ENCODE results near the gene HECW1.
"Not testable (repeated sequence)": the region's sequence is repeated elsewhere in the genome, so short reads cannot be mapped to it uniquely, and the experiment has no call there.

The HECW1 gene

DNA sequence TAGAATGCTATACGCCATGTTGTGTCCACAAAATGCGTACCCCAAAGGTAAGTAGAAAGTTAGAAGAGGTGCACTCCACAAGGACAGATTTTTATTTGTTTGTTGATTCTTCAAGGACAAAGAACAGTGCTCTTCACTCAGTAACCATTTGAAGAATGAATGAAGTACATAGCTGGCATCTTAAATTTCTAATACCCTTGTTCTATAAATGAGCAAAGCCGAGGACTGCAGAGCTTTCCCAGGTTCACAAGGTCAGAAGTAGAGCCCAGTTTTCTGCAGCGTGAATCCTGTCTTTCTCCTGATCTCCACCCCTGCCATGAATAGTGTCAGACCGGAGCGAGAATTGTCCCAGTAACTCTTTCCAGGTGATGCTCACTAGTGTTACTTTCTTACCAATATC is 9.5 kb downstream of the HECW1 start:
- no peaks in the 10 kb centered on the region for H3K9me3 ChIP-seq (ENCODE audit: control insufficient read depth in 1 of 2, low read length in 2 of 2)
- H3K27ac ChIP-seq (ENCODE audit: low read depth, low read length): no peak overlapping the region
- H3K4me3 ChIP-seq (ENCODE audit: low read depth in 1 of 2, low read length in 2 of 2): no peak overlapping the region
- no peaks in the 10 kb centered on the region for H3K36me3 ChIP-seq (ENCODE audit: control insufficient read depth in 1 of 2, insufficient read depth in 2 of 2, low read length in 2 of 2)
- peaks cover 3 to 15% of the 10 kb centered on the region in 2 donors for H3K27me3 ChIP-seq (ENCODE audit: control insufficient read depth in 1 of 2, insufficient read depth in 2 of 2, low read length in 2 of 2)
- no peak overlapping the region for H3K9ac ChIP-seq (ENCODE audit: low read depth in 1 of 2, low read length in 2 of 2)
- H3K4me1 ChIP-seq (ENCODE audit: control insufficient read depth in 1 of 2, insufficient read depth in 2 of 2, low read length in 2 of 2): no peaks in the 10 kb centered on the region

DNA sequence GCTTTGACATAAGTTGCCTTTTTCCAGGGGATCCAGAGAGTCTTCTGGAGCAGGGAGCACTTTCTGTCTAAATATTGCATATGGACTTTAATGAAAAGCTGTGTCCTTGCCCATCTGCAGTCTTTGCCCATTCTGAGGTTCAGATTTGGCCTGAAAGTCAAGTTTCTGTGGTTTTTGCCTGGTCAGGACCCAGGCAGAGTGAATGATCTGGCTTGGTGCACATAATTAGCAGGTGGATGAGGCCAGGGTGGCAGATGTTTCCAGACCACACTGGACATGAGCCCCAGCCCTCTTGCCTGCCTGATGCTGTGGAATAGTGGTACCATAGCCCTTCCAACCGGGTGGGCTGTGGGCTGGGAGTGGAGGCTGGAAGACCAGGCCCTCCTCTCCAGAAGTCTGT is 11.0 kb downstream of the HECW1 start:
- H3K4me1 ChIP-seq (ENCODE audit: control insufficient read depth in 1 of 2, insufficient read depth in 2 of 2, low read length in 2 of 2): no peaks in the 10 kb centered on the region
- H3K4me3 ChIP-seq (ENCODE audit: low read depth in 1 of 2, low read length in 2 of 2): no peak overlapping the region
- H3K27me3 ChIP-seq (ENCODE audit: control insufficient read depth in 1 of 2, insufficient read depth in 2 of 2, low read length in 2 of 2): peaks cover 3 to 9% of the 10 kb centered on the region in 2 donors
- H3K27ac ChIP-seq (ENCODE audit: low read depth, low read length): no peak overlapping the region
- H3K9me3 ChIP-seq (ENCODE audit: control insufficient read depth in 1 of 2, low read length in 2 of 2): no peaks in the 10 kb centered on the region
- H3K36me3 ChIP-seq (ENCODE audit: control insufficient read depth in 1 of 2, insufficient read depth in 2 of 2, low read length in 2 of 2): no peaks in the 10 kb centered on the region
- no peak overlapping the region for H3K9ac ChIP-seq (ENCODE audit: low read depth in 1 of 2, low read length in 2 of 2)

DNA sequence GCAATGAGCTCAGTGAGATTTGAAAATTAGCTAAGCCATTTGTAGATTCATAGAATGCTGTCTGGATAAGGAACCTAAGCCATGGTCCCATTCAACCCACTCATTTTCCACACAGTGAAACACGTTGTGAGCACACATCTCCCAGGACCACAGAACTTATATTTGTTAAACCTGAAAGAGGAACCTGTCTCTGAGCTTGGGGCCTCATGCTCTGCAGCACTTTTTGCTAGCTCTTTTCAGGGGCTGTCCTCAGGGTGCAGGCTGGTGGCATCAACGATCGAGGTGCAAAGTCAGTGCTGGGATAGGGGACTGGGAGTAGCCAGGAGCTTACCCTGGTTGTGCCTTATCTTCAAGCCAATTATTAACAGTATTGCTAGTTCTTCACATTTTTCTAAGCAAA is 11.9 kb downstream of the HECW1 start:
- Histone ChIP-seq H3K4me3 (ENCODE audit: low read depth in 1 of 2, low read length in 2 of 2) (no peak overlapping the region), H3K36me3 (ENCODE audit: control insufficient read depth in 1 of 2, insufficient read depth in 2 of 2, low read length in 2 of 2) (no peaks in the 10 kb centered on the region), H3K9ac (ENCODE audit: low read depth in 1 of 2, low read length in 2 of 2) (no peak overlapping the region)

DNA sequence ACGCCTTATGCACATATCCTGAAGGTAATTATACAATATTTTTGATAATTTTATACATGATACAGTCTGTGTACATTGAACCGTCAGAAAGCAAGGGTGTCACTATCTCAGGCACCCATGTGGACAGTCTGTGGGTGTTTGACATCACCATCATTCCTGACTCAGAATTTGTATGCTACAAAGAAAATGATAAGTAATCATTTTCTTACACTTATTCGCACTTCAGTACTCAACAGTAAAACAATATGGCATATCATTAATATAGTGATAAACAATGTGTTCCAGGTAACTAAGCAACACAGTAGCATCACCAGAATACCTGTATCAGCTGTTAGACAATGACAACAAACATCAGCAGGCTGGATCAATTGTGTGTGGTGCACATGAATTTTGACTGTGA is 17.9 kb downstream of the HECW1 start:
- Histone ChIP-seq H3K4me3 (ENCODE audit: low read depth in 1 of 2, low read length in 2 of 2) (no peak overlapping the region), H3K36me3 (ENCODE audit: control insufficient read depth in 1 of 2, insufficient read depth in 2 of 2, low read length in 2 of 2) (no peaks in the 10 kb centered on the region), H3K27me3 (ENCODE audit: control insufficient read depth in 1 of 2, insufficient read depth in 2 of 2, low read length in 2 of 2) (no peaks in the 10 kb centered on the region), H3K9me3 (ENCODE audit: control insufficient read depth in 1 of 2, low read length in 2 of 2) (no peaks in the 10 kb centered on the region), H3K9ac (ENCODE audit: low read depth in 1 of 2, low read length in 2 of 2) (no peak overlapping the region), H3K27ac (ENCODE audit: low read depth, low read length) (no peak overlapping the region), H3K4me1 (ENCODE audit: control insufficient read depth in 1 of 2, insufficient read depth in 2 of 2, low read length in 2 of 2) (no peaks in the 10 kb centered on the region)

More for the DNA sequence above, 11.9 kb downstream of the HECW1 start:
- Histone ChIP-seq H3K4me1 (ENCODE audit: control insufficient read depth in 1 of 2, insufficient read depth in 2 of 2, low read length in 2 of 2) (no peaks in the 10 kb centered on the region), H3K27ac (ENCODE audit: low read depth, low read length) (no peak overlapping the region), H3K27me3 (ENCODE audit: control insufficient read depth in 1 of 2, insufficient read depth in 2 of 2, low read length in 2 of 2) (peaks cover 3% of the 10 kb centered on the region in 2 donors), H3K9me3 (ENCODE audit: control insufficient read depth in 1 of 2, low read length in 2 of 2) (no peaks in the 10 kb centered on the region)

DNA sequence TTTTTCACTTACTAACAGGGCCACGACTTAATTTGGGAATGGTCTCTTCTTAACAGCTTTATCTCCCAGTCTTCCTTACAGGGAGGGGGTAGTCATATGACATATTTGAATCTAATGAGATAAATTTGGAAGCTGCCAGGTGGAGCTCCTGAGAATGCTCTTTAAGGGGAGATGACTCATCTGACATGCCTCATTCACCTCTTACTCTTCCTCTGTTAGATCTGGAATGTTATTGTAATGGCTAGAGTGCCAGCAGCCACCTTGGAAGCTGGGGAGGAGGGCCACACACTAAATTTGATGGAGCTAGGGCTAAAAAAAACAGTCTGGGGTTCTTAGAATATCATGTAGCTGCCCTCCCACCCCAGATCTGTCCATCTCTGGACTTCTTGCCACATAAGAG is 22.7 kb downstream of the HECW1 start:
- H3K4me3 ChIP-seq (ENCODE audit: low read depth in 1 of 2, low read length in 2 of 2): no peak overlapping the region
- H3K27ac ChIP-seq (ENCODE audit: low read depth, low read length): no peak overlapping the region
- no peaks in the 10 kb centered on the region for H3K9me3 ChIP-seq (ENCODE audit: control insufficient read depth in 1 of 2, low read length in 2 of 2)

DNA sequence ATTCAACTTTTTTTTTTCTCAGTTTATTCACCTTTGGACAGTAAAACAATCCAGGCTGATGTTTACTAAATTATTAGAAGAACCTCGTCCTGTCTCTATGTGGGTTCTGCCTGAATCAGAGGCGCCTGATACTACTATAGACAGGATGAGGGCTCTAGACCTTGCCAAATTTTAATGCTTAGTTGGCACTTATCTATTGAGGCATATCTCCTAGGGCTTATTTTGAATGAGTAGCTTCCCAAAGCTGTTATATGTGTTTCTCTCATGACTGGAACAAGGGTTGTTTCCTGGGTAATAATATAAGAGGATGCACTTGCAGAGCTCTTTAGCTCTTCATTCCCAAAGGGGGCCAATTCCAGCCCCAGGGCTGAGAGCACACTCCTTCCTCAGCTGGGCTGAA is 23.6 kb downstream of the HECW1 start:
- no peaks in the 10 kb centered on the region for H3K4me1 ChIP-seq (ENCODE audit: control insufficient read depth in 1 of 2, insufficient read depth in 2 of 2, low read length in 2 of 2)
- H3K36me3 ChIP-seq (ENCODE audit: control insufficient read depth in 1 of 2, insufficient read depth in 2 of 2, low read length in 2 of 2): no peaks in the 10 kb centered on the region
- H3K4me3 ChIP-seq (ENCODE audit: low read depth in 1 of 2, low read length in 2 of 2): no peak overlapping the region

More for the DNA sequence above, 22.7 kb downstream of the HECW1 start:
- Histone ChIP-seq H3K27me3 (ENCODE audit: control insufficient read depth in 1 of 2, insufficient read depth in 2 of 2, low read length in 2 of 2) (no peaks in the 10 kb centered on the region), H3K36me3 (ENCODE audit: control insufficient read depth in 1 of 2, insufficient read depth in 2 of 2, low read length in 2 of 2) (no peaks in the 10 kb centered on the region), H3K9ac (ENCODE audit: low read depth in 1 of 2, low read length in 2 of 2) (no peak overlapping the region), H3K4me1 (ENCODE audit: control insufficient read depth in 1 of 2, insufficient read depth in 2 of 2, low read length in 2 of 2) (no peaks in the 10 kb centered on the region)

DNA sequence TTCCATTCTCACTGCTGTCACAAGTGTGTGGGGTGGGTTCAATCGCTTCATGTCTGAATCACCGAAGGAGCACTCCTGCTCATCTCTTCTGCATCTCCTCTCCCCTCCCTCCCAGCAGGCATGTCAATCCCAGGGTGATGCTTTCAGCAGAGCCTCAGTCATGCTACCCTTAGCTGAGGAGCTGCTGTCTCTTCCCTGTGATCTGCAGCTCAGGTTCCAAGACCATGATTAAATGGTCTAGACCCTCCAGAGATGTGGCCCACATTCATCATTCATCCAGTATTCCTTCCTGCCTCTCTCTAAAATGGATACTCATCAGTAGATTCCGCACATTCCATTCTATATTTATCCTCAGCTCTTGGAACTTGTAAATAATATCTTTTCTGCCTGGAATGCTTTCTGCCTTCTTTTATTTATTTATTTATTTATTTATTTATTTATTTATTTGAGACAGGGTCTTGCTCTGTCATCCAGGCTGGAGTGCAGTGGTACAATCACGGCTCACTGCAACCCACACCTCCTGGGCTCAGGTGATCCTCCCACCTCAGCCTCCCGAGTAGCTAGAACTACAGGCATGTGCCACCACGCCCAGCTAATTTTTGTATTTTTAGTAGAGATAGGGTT is 24.8 kb downstream of the HECW1 start:
- not testable (repeated sequence) for H3K4me1 ChIP-seq (ENCODE audit: control insufficient read depth in 1 of 2, insufficient read depth in 2 of 2, low read length in 2 of 2); H3K9me3 ChIP-seq (ENCODE audit: control insufficient read depth in 1 of 2, low read length in 2 of 2); H3K36me3 ChIP-seq (ENCODE audit: control insufficient read depth in 1 of 2, insufficient read depth in 2 of 2, low read length in 2 of 2); H3K27me3 ChIP-seq (ENCODE audit: control insufficient read depth in 1 of 2, insufficient read depth in 2 of 2, low read length in 2 of 2); H3K27ac ChIP-seq (ENCODE audit: low read depth, low read length); H3K9ac ChIP-seq (ENCODE audit: low read depth in 1 of 2, low read length in 2 of 2); H3K4me3 ChIP-seq (ENCODE audit: low read depth in 1 of 2, low read length in 2 of 2)

More for the DNA sequence above, 23.6 kb downstream of the HECW1 start:
- no peaks in the 10 kb centered on the region for H3K9me3 ChIP-seq (ENCODE audit: control insufficient read depth in 1 of 2, low read length in 2 of 2)
- H3K27ac ChIP-seq (ENCODE audit: low read depth, low read length): no peak overlapping the region
- no peak overlapping the region for H3K9ac ChIP-seq (ENCODE audit: low read depth in 1 of 2, low read length in 2 of 2)
- no peaks in the 10 kb centered on the region for H3K27me3 ChIP-seq (ENCODE audit: control insufficient read depth in 1 of 2, insufficient read depth in 2 of 2, low read length in 2 of 2)

DNA sequence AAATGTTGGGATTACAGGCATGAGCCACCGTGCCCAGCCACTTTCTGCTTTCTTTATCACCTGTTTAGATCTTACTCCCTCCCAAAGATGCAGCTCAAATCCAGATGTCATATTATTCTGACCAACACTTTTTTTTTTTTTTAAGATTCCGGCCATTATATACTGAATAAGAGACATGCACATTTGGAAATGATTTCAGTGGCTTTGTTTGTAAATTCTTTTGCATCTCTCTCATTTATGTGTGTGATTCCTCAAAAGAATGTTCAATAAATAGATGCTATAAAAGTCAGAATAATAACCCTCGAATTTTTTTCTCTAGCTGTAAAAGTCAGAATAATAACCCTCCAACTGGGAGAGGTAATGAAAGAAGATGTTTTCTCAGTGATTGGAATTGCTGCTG is 25.4 kb downstream of the HECW1 start:
- Histone ChIP-seq H3K27me3 (ENCODE audit: control insufficient read depth in 1 of 2, insufficient read depth in 2 of 2, low read length in 2 of 2) (no peaks in the 10 kb centered on the region), H3K9me3 (ENCODE audit: control insufficient read depth in 1 of 2, low read length in 2 of 2) (no peaks in the 10 kb centered on the region), H3K27ac (ENCODE audit: low read depth, low read length) (no peak overlapping the region), H3K4me3 (ENCODE audit: low read depth in 1 of 2, low read length in 2 of 2) (no peak overlapping the region), H3K9ac (ENCODE audit: low read depth in 1 of 2, low read length in 2 of 2) (no peak overlapping the region), H3K4me1 (ENCODE audit: control insufficient read depth in 1 of 2, insufficient read depth in 2 of 2, low read length in 2 of 2) (no peaks in the 10 kb centered on the region), H3K36me3 (ENCODE audit: control insufficient read depth in 1 of 2, insufficient read depth in 2 of 2, low read length in 2 of 2) (no peaks in the 10 kb centered on the region)

DNA sequence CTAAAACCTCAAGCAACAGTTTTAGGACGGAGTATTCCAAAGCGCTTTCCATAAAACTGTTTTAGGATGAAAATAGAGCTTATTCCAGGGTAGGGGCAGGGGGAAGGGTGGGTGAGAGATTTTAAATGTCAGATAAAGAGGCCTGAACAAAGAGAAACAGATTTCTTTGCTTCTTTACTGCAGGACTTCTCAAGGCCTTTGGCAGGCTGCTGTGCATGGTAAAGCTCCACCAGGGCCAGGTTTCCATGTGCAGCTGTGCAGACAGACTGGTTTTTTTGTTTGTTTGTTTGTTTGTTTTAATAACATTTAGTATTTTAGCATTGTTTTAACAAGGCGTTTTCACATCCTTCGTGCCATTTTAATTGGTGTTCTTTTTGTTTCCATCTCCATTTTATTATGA is 26.3 kb downstream of the HECW1 start:
- Histone ChIP-seq H3K36me3 (ENCODE audit: control insufficient read depth in 1 of 2, insufficient read depth in 2 of 2, low read length in 2 of 2) (no peaks in the 10 kb centered on the region), H3K27ac (ENCODE audit: low read depth, low read length) (no peak overlapping the region), H3K27me3 (ENCODE audit: control insufficient read depth in 1 of 2, insufficient read depth in 2 of 2, low read length in 2 of 2) (no peaks in the 10 kb centered on the region), H3K4me1 (ENCODE audit: control insufficient read depth in 1 of 2, insufficient read depth in 2 of 2, low read length in 2 of 2) (no peaks in the 10 kb centered on the region), H3K4me3 (ENCODE audit: low read depth in 1 of 2, low read length in 2 of 2) (no peak overlapping the region), H3K9ac (ENCODE audit: low read depth in 1 of 2, low read length in 2 of 2) (no peak overlapping the region), H3K9me3 (ENCODE audit: control insufficient read depth in 1 of 2, low read length in 2 of 2) (no peaks in the 10 kb centered on the region)

DNA sequence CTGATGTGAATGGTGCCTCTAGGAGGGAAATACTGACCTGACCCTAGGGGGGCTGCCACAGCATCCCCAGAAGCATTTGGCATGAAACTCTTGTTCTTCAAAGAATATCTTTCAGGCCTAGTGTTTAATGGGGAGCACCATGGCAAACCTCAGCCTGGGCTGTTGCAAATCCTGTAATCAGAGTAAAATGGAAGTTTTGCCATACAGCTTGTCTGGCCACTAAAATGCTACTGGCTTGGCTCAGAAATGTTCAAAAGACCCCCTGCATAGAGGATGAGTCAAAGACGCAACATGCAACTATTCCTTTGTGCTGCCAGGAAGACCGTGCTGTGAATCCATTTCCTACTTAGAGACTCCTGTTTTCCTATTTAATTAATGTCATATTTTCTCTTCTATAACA is 26.7 kb downstream of the HECW1 start:
- Histone ChIP-seq H3K9ac (ENCODE audit: low read depth in 1 of 2, low read length in 2 of 2) (no peak overlapping the region), H3K9me3 (ENCODE audit: control insufficient read depth in 1 of 2, low read length in 2 of 2) (no peaks in the 10 kb centered on the region), H3K27me3 (ENCODE audit: control insufficient read depth in 1 of 2, insufficient read depth in 2 of 2, low read length in 2 of 2) (no peaks in the 10 kb centered on the region), H3K4me1 (ENCODE audit: control insufficient read depth in 1 of 2, insufficient read depth in 2 of 2, low read length in 2 of 2) (no peaks in the 10 kb centered on the region), H3K4me3 (ENCODE audit: low read depth in 1 of 2, low read length in 2 of 2) (no peak overlapping the region), H3K36me3 (ENCODE audit: control insufficient read depth in 1 of 2, insufficient read depth in 2 of 2, low read length in 2 of 2) (no peaks in the 10 kb centered on the region), H3K27ac (ENCODE audit: low read depth, low read length) (no peak overlapping the region)

DNA sequence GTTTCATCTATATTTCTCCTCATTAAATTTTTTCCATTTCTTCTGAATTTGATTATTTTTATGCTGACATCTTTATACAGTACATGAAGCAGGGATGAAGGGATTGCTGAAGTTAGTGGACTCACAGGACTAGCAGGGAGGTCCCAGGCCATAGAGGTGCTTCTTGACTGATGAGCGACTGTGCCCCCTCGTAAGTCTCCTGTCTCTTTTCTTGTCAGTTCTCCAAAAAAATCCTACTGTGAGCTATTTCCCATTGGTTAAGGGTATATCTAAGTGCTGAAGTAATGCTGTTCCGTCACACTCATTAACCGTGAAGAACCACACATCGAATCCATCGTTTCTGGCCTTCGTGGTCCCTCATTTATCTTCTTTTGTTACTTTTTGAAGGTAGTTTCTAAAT is 27.7 kb downstream of the HECW1 start:
- Histone ChIP-seq H3K9me3 (ENCODE audit: control insufficient read depth in 1 of 2, low read length in 2 of 2) (no peaks in the 10 kb centered on the region), H3K4me3 (ENCODE audit: low read depth in 1 of 2, low read length in 2 of 2) (no peak overlapping the region), H3K4me1 (ENCODE audit: control insufficient read depth in 1 of 2, insufficient read depth in 2 of 2, low read length in 2 of 2) (no peaks in the 10 kb centered on the region), H3K27me3 (ENCODE audit: control insufficient read depth in 1 of 2, insufficient read depth in 2 of 2, low read length in 2 of 2) (no peaks in the 10 kb centered on the region), H3K27ac (ENCODE audit: low read depth, low read length) (no peak overlapping the region), H3K36me3 (ENCODE audit: control insufficient read depth in 1 of 2, insufficient read depth in 2 of 2, low read length in 2 of 2) (no peaks in the 10 kb centered on the region), H3K9ac (ENCODE audit: low read depth in 1 of 2, low read length in 2 of 2) (no peak overlapping the region)

All from duodenal mucosa (tissue), 2 donors.